ENCODE results near the gene UBIAD1. TPM values are rescaled to one million over a fixed set of nuclear protein-coding genes. Genes with fewer than 3 reads are reported as not detected.
A peak's percentile ranks its signal among the peaks of the same experiment; 100 is the strongest.

Gene UBIAD1
- total RNA-seq, 2 experiments from 2014 or later, result 22.7 to 28.9 TPM

GRCh38 chr1:11279630-11280029, 6.6 kb downstream of the UBIAD1 start:
- POLR2A ChIA-PET, result interaction anchor here (0.6 to 1.8 kb wide), 3 partner anchors 13 to 142 kb away, joined by 3 to 6 read pairs (median 4); partner anchors contain the start of gene MTOR
- intact Hi-C loops (cut with micrococcal nuclease; ENCODE audit: unreplicated experiment), result no loop called here

GRCh38 chr1:11280719-11281376, 7.8 kb downstream of the UBIAD1 start:
- Histone ChIP-seq H3K4me3 (ENCODE audit: low read depth, low read length, poor library complexity, severe bottlenecking) (peak overlapping the region; percentile 50), H3K4me1 (ENCODE audit: insufficient read depth, low read length, poor library complexity, severe bottlenecking) (peaks cover 33% of the 10 kb centered on the region), H3K79me2 (ENCODE audit: insufficient read depth, low read depth, low read length) (peaks cover 69% of the 10 kb centered on the region), H3K9me3 (ENCODE audit: low read length) (no peaks in the 10 kb centered on the region), H3K36me3 (ENCODE audit: insufficient read depth, low read length) (peaks cover 88% of the 10 kb centered on the region), H4K20me1 (ENCODE audit: insufficient read depth, low read length) (no peaks in the 10 kb centered on the region), H3K4me2 (ENCODE audit: low read length) (peak overlapping the region; percentile 83), H3K9me2 (ENCODE audit: insufficient read depth, low read length) (no peaks in the 10 kb centered on the region), H3K27ac (ENCODE audit: low read depth, low read length, poor library complexity, severe bottlenecking) (peak overlapping the region; percentile 83), H2AFZ (ENCODE audit: low read length) (0 out of 2 replicates have a peak overlapping the region, but pooled peaks have one; percentile 24)
- intact Hi-C loops (cut with micrococcal nuclease; ENCODE audit: unreplicated experiment), result no loop called here
- ChIA-PET POLR2A (interaction anchor here (0.6 to 2.9 kb wide), 8 partner anchors 9 to 1030 kb away, joined by 3 to 10 read pairs (median 4); partner anchors contain the start of genes MTOR and UBIAD1), CTCF (ENCODE audit: unreplicated experiment) (interaction anchor here (0.6 to 1.3 kb wide), 4 partner anchors 10 to 761 kb away, joined by 3 to 7 read pairs (median 4); no protein-coding TSS in a partner anchor)
- no TSS peak for BruUV-seq (replicated peaks)
- DNase-seq (ENCODE audit: low spot score), result peak; percentile 80
- TF ChIP-seq CTCF (conservative IDR thresholded peaks at IDR 0.05; ENCODE audit: low read length) (no peak), EZH2phosphoT487 (IDR thresholded peaks at IDR 0.05; ENCODE audit: borderline replicate concordance, low read depth, low read length) (no peak)

More at GRCh38 chr1:11279630-11280029, 6.6 kb downstream of the UBIAD1 start:
- no peak for TF ChIP-seq EZH2phosphoT487 (IDR thresholded peaks at IDR 0.05; ENCODE audit: borderline replicate concordance, low read depth, low read length)
- no peak for TF ChIP-seq CTCF (conservative IDR thresholded peaks at IDR 0.05; ENCODE audit: low read length)
- Histone ChIP-seq H3K36me3 (ENCODE audit: insufficient read depth, low read length) (peaks cover 85% of the 10 kb centered on the region), H3K4me3 (ENCODE audit: low read depth, low read length, poor library complexity, severe bottlenecking) (no peak overlapping the region), H3K9me2 (ENCODE audit: insufficient read depth, low read length) (no peaks in the 10 kb centered on the region), H4K20me1 (ENCODE audit: insufficient read depth, low read length) (no peaks in the 10 kb centered on the region), H3K4me1 (ENCODE audit: insufficient read depth, low read length, poor library complexity, severe bottlenecking) (peaks cover 45% of the 10 kb centered on the region), H3K27ac (ENCODE audit: low read depth, low read length, poor library complexity, severe bottlenecking) (peak overlapping the region; percentile 83), H2AFZ (ENCODE audit: low read length) (no peak overlapping the region), H3K9me3 (ENCODE audit: low read length) (no peaks in the 10 kb centered on the region), H3K4me2 (ENCODE audit: low read length) (no peak overlapping the region; the same call in 1 of the 2 replicates), H3K79me2 (ENCODE audit: insufficient read depth, low read depth, low read length) (peaks cover 81% of the 10 kb centered on the region)
- CTCF ChIA-PET (ENCODE audit: unreplicated experiment), result interaction anchor here (1.0 kb wide), 1 partner anchor 18 kb away, joined by 4 read pairs; no protein-coding TSS in a partner anchor
- DNase-seq (ENCODE audit: low spot score), result no peak
- BruUV-seq (replicated peaks), result no TSS peak

Measured in OCI-LY7 (cell line).